HG02981 (cell line): Measurements from ENCODE around the gene CIDEB.
A peak's percentile ranks its signal among the peaks of the same experiment; 100 is the strongest.
"Not testable (repeated sequence)": the region's sequence is repeated elsewhere in the genome, so short reads cannot be mapped to it uniquely, and the experiment has no call there.

Experiments
- ATAC-seq: cut with Tn5 transposase; IDR thresholded peaks from one replicate; pipeline ENCODE4 v1.9.1; 2021; ENCODE audit warnings: mild to moderate bottlenecking, moderate library complexity; ENCODE audit not compliant: unreplicated experiment

The CIDEB gene

GRCh38 chr14:24307575-24308341, at the start of gene CIDEB:
TSS of gene CIDEB (minus strand) at chr14:24307977. CDS start at chr14:24307858, 119 bp downstream.
- no peak for ATAC-seq

GRCh38 chr14:24356208-24356607, 48.4 kb upstream of the CIDEB start:
- no peak for ATAC-seq

GRCh38 chr14:24355009-24355408, 47.2 kb upstream of the CIDEB start:
- ATAC-seq, result no peak

GRCh38 chr14:24354482-24354825, 46.7 kb upstream of the CIDEB start:
- not testable (repeated sequence) for ATAC-seq

GRCh38 chr14:24353559-24354481, 46.0 kb upstream of the CIDEB start:
- no peak for ATAC-seq

- no peak for ATAC-seq
Observed at GRCh38 chr14:24351517-24351916, 43.7 kb upstream of the CIDEB start.

GRCh38 chr14:24349742-24350141, 42.0 kb upstream of the CIDEB start:
- ATAC-seq, result no peak

- ATAC-seq, result no peak
Observed at GRCh38 chr14:24348186-24348585, 40.4 kb upstream of the CIDEB start.

- ATAC-seq, result no peak
Observed at GRCh38 chr14:24347134-24347533, 39.4 kb upstream of the CIDEB start.

- no peak for ATAC-seq
Observed at GRCh38 chr14:24343795-24344660, 36.3 kb upstream of the CIDEB start.

- ATAC-seq, result no peak
Observed at GRCh38 chr14:24342889-24343288, 35.1 kb upstream of the CIDEB start.

- ATAC-seq, result no peak
Observed at GRCh38 chr14:24340606-24341005, 32.8 kb upstream of the CIDEB start.

GRCh38 chr14:24339284-24340151, 31.7 kb upstream of the CIDEB start, which contains the start of gene RIPK3:
TSS of gene RIPK3 (minus strand) at chr14:24339991. CDS start at chr14:24339826, 165 bp downstream.
- peak; percentile 80 for ATAC-seq

- no peak for ATAC-seq
Observed at GRCh38 chr14:24338843-24339242, 31.1 kb upstream of the CIDEB start.

- ATAC-seq, result no peak
Observed at GRCh38 chr14:24337824-24338175, 30.0 kb upstream of the CIDEB start.

- ATAC-seq, result no peak
Observed at GRCh38 chr14:24337144-24337823, 29.5 kb upstream of the CIDEB start.

- no peak for ATAC-seq
Observed at GRCh38 chr14:24335461-24336171, 27.8 kb upstream of the CIDEB start.

- no peak for ATAC-seq
Observed at GRCh38 chr14:24334431-24335291, 26.9 kb upstream of the CIDEB start, which contains the start of gene ADCY4. TSS of gene ADCY4 (minus strand) at chr14:24335071. CDS start at chr14:24334652, 419 bp downstream.
